RPMI7951 (cell line): Measurements from ENCODE around the gene PCAT7. TPM values are rescaled to one million over a fixed set of nuclear protein-coding genes. Genes with fewer than 3 reads are reported as not detected.
"Not testable (repeated sequence)": the region's sequence is repeated elsewhere in the genome, so short reads cannot be mapped to it uniquely, and the experiment has no call there.

Experiments
- DNase-seq: peaks from one replicate; pipeline ENCODE4 v3.0.0-alpha.2; 2012; ENCODE audit warnings: low read depth
- total RNA-seq: library from RNA; depleted of rRNA; stranded (reverse); fragments of >200 nt; shearing (Covaris generic); gene quantifications from 2 replicates; pipeline ENCODE4 v1.2.3, GENCODE V29; 2014

Gene PCAT7
- total RNA-seq, 1 experiment from 2014 or later: 0.36 TPM

DNA sequence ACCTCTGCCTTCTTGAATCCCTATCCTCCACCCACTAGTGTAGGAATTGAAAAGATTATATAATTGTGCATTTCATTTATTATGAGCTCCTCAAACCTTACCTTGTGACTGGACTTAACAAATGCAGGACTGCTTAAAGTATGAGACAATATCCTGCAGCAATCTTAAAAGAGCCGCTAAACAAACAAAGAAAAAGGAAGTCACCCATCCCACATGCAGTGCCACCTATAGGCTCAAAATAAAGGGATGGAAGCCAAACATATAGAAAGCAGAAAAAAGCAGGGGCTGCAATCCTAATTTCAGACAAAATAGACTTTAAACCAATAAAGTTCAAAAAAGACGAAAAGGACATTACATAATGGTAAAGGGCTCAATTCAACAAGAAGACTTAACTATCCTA, 8.7 kb downstream of the PCAT7 start:
- DNase-seq: no peak

DNA sequence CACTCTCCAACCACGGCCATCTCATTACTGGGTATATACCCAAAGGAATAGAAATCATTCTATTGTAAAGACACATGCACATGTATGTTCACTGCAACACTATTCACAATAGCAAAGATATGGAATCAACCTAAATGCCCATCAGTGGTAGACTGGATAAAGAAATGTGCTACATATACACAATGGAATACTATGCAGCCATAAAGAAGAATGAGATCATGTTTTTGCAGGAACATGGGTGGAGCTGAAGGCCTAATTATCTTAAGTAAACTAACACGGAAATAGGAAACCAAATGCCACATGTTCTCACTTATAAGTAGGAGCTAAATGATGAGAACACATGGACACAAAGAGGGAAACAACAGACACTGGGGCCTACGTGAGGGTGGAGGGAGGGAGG, 9.4 kb downstream of the PCAT7 start:
- DNase-seq: not testable (repeated sequence)

DNA sequence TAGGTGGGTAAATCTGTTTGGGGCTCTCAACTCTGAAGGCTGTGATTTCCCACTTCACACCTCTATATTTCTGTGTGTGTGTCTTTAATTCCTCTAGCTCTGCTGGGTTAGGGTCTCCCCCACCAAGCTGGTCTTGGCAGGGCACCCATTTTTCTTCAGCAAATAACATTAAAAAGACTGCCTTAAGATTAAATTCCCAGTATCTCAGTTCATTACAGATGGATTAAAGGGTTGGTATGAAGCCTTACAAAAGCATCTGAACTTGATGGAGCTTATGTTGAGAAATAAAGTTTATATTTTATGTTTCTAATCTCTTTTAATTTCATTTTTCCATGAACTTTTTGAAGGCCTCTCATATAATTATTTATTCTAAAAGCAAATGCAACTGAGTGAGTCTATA, 11.7 kb downstream of the PCAT7 start:
- no peak for DNase-seq

DNA sequence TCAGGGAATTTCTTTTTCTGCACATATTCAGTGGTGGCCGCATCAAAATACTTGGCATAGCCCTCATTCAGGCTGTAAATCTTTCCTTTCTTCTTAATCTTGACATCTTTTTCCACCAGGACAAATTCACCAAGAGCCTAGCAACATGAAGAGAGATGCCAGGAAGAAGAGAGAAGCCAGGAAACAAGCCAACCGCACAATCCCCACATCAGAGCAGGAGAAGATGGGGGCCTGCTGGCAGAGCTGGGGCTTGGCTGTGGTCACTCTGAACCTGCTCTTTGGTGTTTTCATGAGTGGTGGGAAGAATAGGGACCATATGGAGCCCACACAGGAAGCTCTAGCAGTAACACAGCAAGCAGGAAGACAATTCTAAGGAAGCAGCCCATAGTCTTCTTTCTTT, 12.4 kb downstream of the PCAT7 start:
- no peak for DNase-seq

DNA sequence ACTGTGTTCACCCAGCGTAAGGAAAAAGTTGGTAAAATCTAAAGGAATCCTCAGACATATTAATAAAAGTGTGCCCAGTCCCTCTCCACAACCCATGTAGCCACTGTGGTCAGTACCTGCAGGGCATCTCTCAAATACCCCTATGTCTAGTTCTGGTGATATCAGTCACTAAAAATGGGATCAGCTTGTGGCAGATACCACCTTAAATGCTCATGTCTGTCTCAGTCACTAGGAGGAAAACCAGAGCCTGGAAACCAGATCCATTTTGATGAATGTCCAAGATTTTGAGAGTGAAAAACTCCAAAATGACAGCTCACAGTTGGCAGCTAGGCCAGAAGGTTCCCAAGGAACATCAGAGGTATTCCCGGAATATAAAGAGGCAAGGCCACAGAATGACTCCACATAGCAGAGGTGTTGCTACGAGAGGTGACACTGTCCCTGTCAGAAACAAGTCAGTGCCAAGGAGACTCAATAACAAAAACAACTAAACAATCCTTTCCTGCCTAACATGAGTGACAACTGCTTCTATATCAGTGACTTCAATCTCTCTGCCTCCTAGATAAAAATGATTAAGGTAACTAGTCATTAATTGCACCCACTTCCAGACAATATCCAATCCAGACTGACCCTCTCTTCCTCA, 13.5 kb downstream of the PCAT7 start:
- DNase-seq: no peak

DNA sequence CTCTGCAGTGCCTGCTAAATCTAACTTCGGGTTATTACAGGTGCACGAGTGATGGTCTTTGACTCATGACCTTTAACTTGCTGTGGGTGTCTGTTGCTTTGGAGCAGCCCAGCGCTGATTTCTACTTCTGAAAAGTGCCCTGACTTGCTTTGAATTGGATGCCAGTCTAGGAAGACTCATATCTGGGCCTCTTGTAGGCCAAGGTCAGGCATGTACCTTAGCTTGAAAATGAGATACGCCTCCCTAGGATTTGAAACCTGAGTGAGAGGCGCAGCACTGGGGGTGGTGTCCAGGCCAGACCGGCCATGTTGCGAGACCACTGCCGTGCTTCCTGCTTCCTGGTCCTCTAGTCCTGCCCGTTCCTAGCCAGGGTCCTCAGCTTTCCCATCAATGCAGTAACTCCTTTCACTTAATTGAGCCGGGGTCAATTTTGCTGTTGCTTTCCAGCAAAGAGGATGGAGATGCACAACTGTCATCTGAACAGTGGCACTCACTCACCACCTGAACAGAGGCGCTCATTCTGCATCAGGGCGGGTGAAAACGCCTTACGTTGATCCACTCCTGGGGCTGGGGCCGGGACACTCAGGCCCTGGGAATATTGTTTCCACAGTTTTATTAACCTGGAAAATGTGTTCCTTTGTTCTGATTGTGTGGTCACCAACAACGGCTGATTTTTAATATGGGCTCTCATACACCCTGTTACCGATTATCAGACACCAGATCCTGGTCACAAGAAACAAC, 14.3 kb downstream of the PCAT7 start:
- DNase-seq: no peak

DNA sequence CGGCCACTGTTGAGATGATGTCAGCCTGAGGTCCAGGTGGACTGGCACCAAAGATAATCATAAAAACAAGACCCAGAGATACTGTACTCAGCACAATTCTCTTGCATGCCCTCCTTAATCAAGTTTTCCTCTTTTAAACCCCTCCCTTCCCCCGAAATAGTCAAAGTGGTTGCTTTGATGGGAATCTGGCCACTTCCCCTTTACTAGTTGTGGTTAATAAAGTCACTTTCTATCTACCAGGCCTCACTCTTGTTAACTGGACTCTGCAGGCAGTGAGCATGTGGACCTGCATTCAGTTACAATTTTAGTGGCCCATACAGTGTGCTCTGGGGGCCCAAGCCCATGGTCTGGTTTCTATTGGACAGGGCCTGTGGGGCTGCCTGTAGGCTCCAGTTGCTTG, 21.2 kb downstream of the PCAT7 start:
- DNase-seq: no peak

DNA sequence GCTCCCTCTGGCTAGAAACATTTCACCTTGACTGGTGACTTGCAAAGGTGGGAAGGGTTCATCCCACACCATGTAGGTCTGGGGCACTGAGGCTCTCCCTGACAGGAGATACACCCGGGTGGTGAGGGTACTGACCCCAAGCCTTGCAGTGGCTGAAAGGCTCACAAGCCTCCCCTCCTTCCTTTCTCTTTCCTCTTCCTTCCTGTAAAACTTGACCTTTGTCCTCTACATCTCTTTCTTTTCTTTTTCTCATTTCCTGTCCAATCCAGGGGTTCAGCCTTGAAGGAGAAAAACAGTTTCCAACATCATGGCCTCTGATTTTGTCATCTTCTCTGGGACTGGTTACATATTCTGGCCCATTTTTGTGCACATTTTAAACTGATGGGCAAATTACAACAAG, 22.2 kb downstream of the PCAT7 start:
- no peak for DNase-seq

DNA sequence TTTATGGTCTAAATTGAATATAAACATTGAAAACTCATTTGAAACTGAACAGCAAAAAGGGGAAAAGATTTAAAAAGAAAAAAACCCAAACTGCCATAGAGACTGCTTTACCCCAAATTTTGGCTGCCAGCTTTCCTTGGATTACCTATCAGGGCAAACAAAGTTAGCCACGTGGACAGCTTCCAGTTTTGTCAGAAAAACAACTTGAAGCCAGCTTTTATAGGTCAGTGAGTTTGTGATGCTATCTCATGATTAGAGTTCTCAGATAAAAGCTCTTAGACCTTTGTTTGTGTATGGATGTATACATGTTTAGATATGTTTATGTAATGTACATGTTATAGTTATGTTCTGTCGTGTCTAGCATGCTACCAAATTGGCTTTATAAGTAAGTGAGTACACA, 22.7 kb downstream of the PCAT7 start:
- no peak for DNase-seq

DNA sequence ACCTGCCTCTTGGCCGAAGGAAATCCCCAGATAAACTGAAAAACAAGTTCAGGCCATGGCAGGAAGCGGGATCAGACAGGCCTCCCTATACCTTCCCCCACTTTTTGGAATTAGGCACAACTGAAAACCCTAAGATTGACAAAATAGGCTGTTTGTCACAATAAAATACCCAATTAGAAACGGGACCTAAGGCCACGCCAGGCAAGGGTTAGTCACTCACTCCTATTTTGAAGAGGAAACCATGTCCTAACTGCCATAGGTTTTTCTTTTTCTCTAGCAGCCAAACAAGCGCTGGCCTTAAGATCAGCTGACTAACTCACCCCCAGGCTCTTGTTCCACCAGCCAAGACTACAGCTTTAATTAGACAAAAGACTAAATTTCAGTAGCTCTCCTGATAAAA, 26.8 kb downstream of the PCAT7 start:
- peak; percentile 41 for DNase-seq

DNA sequence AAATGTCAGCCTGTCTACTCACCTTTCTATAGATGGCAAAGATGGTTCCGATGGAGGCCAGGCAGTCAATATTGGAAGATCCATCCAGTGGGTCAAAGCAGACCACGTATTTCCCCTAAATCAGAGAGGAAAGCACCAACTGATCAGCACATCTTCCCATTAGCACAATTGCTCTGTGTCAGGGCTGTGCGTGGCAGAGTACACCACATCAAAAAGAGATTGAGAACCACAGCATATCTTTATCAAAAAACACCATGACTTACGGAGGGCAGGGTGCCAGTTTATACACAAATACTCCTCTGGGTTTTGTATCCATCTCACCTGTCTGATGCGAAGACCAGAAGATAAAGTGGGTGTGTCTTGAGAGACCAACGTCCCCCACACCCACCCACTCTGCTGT, 29.7 kb downstream of the PCAT7 start:
- DNase-seq: no peak

DNA sequence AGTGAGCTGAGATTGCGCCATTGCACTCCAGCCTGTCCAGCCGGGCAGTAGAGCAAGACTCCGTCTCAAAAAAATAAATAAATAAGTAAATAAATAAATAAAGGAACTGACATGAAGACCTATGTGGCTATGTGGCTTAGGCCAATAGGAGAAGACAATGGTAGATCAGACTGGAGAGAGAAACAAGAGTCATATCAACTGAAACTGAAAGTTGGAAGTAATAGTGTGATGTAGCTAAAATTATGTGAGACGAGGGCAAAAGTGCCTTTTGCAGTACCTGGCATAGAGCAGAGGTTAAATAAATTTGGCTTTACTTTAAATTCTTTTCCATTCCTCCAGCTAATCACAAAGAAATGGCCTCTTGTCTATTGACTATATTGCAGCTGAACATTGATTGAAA, 31.4 kb downstream of the PCAT7 start:
- peak; percentile 13 for DNase-seq

DNA sequence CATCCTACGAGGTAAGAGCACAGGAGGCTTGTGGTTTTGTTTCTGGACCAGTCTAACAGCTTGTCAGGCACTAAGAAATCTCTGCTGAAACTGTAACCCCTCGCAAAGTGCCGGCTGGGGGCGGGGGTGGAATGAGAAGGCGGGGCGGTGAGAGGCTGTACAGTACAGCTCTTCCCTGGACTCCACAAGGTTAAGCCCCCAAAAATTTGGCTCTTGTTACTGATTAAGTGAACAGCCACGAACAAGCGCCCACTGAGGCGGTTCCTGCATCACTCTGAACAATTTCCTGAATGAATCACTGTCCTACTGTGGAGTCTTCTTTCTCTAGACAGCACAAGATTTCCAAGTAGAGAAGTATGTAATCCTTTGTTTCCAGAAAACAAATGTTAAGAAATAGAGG, 31.9 kb downstream of the PCAT7 start:
- peak; percentile 17 for DNase-seq

DNA sequence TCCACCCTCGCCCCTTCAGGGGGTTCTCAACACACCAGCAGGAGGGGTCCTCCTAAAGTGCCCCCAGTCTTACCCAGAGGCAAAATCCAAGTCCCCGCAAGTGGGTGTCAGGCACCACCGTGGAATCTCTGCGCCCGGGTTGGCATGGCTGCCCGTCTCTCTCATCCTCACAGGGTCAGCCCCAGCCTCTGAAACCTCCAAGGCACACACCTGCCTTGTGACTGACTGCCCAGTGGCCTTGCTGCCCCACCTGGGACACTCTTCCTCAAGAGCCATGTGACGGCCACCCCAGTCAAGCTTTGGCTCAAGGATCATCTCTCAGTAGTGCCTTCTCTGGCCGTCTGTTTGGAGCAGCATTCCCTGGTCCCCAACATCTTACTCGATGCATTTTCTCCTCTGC, 33.8 kb downstream of the PCAT7 start:
- DNase-seq: no peak

DNA sequence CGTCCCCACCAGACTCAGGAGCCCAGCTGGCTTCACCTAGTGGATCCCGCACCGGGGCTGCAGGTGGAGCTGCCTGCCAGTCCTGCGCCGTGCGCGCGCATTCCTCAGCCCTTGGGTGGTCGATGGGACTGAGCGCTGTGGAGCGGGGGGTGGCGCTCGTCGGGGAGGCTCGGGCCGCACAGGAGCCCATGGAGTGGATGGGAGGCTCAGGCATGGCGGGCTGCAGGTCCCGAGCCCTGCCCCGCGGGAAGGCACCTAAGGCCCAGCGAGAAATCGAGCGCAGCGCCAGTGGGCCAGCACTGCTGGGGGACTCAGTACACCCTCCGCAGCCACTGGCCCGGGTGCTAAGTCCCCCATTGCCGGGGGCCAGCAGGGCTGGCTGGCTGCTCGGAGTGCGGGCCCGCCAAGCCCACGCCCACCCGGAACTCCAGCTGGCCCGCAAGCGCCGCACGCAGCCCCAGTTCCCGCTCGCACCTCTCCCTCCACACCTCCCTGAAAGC, 36.2 kb downstream of the PCAT7 start:
- not testable (repeated sequence) for DNase-seq

DNA sequence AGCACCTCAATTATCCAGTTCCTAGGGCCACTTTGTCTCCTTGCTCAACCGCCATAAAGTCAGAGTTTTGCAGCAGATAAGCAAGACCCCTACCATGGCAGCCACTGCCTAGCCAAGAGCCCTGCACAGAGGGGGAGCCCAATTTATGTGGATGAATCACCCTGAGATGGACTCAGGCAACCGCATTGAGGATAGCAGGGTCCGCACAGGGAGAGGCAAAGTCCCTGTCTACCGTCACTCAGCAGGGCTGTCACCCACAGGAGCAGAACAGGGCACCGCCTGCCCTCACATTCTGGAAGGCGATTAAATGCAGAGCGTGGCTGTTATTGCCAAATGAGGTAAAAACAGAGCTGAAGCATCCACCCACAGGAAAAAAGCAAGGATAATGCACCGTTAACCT, 37.0 kb downstream of the PCAT7 start:
- DNase-seq: no peak

DNA sequence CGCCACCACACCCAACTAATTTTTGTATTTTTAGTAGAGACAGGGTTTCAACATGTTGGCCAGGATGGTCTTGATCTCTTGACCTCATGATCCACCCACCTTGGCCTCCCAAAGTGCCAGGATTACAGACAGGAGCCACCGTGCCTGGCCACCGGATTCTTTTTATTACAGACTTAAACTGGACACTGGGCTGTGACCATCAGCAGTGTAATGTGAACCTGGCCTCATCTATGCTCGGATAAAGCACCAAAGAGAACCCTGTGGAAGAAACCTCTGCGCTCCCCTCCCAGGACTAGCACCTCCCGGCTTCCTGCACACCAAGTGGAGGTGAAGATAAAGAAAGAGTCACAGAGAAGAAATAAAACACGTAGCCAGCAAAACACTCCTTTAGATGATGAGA, 37.8 kb downstream of the PCAT7 start:
- DNase-seq: not testable (repeated sequence)

DNA sequence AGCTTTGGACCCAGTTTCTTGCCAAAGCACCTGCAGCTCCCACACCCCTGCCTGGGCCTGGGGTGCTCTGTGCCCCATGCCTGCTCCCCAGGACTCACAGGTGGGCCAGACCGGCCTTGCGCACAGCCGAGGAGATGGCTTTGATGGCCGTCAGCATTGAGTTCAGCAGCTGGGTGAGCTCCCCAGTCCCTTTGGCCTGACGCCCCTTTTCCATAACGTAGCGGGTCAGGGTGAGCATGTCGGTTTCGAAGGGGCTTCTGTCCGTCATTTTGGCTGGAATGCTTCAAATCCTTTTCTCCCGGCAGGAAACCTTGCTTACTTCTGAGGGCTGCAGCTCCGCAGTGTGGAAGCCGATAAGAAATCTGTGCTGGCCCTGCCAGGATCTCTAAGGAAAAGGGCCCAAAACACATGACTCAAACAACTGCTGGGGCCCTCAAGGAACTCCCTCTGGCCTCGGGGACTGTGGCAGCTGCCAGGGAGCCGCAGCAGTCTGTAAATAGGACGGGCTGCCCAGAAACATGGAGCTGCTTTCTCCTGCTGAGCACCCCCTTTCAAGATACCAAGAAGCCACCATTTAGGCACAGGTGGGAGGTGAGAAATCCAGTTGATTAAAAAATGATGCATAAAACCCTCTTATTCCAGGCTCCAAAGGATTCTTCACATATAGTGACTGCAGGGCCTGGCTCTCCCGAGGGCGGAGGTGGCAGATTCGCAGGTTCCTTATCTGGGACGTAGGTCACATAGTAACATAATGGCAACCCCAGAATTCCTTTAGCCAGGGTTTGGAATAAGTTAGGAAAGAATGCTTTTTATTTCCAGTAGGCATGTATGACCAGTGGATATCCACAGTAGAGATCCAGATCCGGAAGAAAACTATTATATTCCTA, 38.8 kb downstream of the PCAT7 start, which contains the start of gene FBP2:
FBP2 (minus strand) TSS at position 366 of the 887 bp plus-strand sequence; CDS start at position 268, 98 bp downstream.
- no peak for DNase-seq

DNA sequence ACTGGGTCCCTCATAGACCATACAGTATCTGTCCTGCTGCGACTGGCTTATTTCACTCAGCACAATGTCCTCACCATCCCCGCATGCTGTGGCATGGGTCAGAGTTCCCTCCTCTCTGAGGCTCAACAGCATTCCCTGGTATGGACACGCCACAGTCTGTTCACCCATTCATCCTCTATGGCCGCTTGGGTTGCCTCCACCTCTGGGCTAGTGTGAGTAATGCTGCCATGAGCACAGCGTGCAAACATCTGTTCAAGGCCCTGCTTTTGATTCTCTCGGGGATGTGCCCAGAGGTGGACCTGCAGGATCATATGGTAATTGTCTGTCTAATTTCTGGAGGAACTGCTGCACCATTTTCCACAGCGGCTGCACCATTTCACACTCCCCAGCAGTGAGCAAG, 44.2 kb downstream of the PCAT7 start:
- no peak for DNase-seq

DNA sequence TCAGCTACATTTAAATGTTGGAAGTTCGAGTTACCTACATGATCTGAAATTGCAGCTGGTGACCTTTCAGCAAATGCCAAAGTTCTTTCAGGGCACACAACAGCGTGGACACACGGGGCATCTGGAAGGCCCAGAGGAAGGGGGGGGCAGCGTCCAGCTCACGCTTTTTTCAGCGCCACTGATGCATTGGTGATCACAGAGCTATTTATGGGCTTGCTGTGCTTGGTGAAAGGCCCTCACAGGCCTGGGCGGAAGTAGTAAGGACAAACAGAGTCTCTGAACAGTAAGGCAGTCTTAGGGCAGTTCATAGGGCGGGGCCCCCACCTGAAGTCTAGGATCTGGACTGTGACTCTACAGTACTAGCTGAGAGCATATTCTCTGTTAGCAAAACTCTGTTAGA, 45.4 kb downstream of the PCAT7 start:
- DNase-seq: no peak

DNA sequence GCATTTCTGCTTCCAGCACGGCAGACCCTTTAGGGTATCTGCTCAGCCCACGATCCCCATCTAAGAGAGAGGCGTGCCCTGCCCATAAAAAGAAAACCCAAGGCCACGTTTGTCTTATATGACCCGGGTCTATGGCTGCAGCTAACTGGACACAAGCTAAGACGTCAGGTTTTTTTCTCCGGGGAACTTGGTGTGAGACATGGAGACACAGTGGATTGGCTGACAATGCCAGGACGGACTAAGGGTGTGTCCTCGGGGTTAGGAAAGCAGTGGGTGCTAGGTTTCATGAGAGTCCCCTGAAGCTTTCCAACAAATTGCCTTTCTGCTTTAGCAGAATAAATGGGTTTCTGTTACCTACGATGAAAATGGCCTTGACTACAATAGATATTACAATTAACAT, 45.8 kb downstream of the PCAT7 start:
- DNase-seq: no peak

DNA sequence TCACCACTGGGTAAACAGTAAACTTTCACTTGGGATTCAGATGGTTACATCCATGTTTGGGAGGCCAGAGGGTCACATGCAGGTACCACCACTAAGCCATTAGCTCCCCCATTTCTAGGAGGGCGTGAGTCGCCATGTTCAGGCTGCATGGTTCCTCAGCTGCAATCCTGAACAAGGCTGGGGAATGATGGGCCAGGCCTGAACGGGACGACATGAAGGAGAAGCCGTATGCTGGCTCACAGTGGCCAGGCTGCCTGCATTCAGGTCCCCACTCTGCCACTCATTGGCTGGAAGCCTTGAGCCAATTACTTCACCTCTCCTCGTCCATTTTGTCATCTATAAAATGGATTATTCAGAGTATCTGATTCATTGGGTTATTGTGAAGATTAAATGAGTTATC, 47.8 kb downstream of the PCAT7 start:
- no peak for DNase-seq
